ENCODE data around the gene MLH1.

GRCh38 chr3:37050282-37050681 is 57.0 kb downstream of the MLH1 start:
- TF ChIP-seq POLR2A (IDR thresholded peaks at IDR 0.05; ENCODE audit: low read length), result no peak
- TF ChIP-seq GATA1 (IDR thresholded peaks at IDR 0.05; ENCODE audit: low read depth, low read length), result no peak

Data from erythroblast (primary cell).